IPS DF 6.9 (cell line): ENCODE results near the gene DCLK1.

Source experiments
- DNase-seq: peaks from one replicate; pipeline ENCODE4 v3.0.0-alpha.2; 2013; ENCODE audit warnings: low read depth, low spot score
- H3K27ac ChIP-seq: one replicate; pipeline ENCODE4 v1.5.1; 2013; ENCODE audit warnings: low read length, control low read depth
- H3K27me3 ChIP-seq: 2 replicates; pipeline ENCODE4 v1.6.1; 2013; ENCODE audit warnings: mild to moderate bottlenecking, low read length; ENCODE audit not compliant: control insufficient read depth, insufficient read depth
- H3K36me3 ChIP-seq: 2 replicates; pipeline ENCODE4 v1.6.1; 2013; ENCODE audit warnings: low read length; ENCODE audit not compliant: control insufficient read depth, insufficient read depth
- H3K4me1 ChIP-seq: 2 replicates; pipeline ENCODE4 v1.6.1; 2013; ENCODE audit warnings: low read length; ENCODE audit not compliant: control insufficient read depth, insufficient read depth
- H3K4me3 ChIP-seq: 2 replicates; pipeline ENCODE4 v1.5.1; 2013; ENCODE audit warnings: mild to moderate bottlenecking, low read length
- H3K9me3 ChIP-seq: 2 replicates; pipeline ENCODE4 v1.6.1; 2013; ENCODE audit warnings: low read length, inconsistent platforms; ENCODE audit not compliant: control insufficient read depth, insufficient read depth
- WGBS: extraction: QIAGEN DNeasy Blood & Tissue Kit; methylation state at CpG from one replicate; pipeline ENCODE4 v1.1.7; 2013; ENCODE audit warnings: mixed read lengths, missing lambda C conversion rate; ENCODE audit not compliant: insufficient read length, insufficient coverage; 5-methylcytosine and 5-hydroxymethylcytosine counted together

The DCLK1 gene

DNA sequence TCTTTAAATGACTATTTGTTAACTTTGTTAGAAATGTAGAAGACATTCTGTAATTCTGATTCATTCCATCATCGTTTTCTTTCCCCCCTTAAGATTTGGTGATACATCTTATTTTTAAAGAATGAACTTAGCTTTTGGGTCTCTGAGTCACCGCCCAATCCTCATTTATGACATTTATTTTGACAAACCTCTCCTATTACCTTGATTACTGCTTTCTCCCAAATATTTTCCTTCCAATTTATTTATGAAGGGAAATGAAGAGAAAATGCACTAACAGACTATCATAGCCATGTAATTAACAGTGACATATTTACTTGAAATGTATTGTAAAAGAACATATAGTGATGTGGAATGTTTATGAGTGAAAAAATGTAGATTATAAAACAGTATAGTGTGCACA is 241.6 kb downstream of the DCLK1 start:
- 0 out of 2 replicates have a peak, but pooled peaks cover under 1% of the 10 kb centered on the region for H3K4me1 ChIP-seq
- no peaks in the 10 kb centered on the region for H3K27me3 ChIP-seq
- H3K27ac ChIP-seq, result no peak overlapping the region
- H3K4me3 ChIP-seq, result no peak overlapping the region
- no peaks in the 10 kb centered on the region for H3K36me3 ChIP-seq
- DNase-seq, result no peak
- no peaks in the 10 kb centered on the region for H3K9me3 ChIP-seq
- WGBS, result no CpG with 5 or more reads among the region's 2 CpGs

DNA sequence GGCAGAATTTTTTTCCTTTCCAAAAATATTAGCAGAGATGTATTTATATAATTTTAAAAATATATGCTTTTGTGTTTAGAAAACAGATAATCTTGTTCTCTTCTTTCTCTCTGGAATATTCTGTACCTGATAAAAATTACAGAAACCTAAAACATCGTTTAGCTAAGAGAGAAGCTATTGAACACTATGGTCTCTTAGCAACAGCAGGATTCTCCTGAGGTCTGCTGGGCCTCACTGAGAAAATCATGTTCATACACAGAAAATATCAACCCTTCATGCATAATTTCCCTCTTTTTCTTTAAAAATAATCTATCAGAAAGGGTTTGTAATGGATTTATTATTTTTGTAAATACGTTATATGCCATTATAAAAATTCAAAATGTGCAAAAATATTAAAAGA is 242.2 kb downstream of the DCLK1 start:
- H3K36me3 ChIP-seq, result no peaks in the 10 kb centered on the region
- no peak for DNase-seq
- no peaks in the 10 kb centered on the region for H3K9me3 ChIP-seq
- no peak overlapping the region for H3K27ac ChIP-seq
- 0 out of 2 replicates have a peak, but pooled peaks cover 1% of the 10 kb centered on the region for H3K4me1 ChIP-seq
- no peaks in the 10 kb centered on the region for H3K27me3 ChIP-seq
- no CpG with 5 or more reads among the region's 2 CpGs for WGBS
- no peak overlapping the region for H3K4me3 ChIP-seq

DNA sequence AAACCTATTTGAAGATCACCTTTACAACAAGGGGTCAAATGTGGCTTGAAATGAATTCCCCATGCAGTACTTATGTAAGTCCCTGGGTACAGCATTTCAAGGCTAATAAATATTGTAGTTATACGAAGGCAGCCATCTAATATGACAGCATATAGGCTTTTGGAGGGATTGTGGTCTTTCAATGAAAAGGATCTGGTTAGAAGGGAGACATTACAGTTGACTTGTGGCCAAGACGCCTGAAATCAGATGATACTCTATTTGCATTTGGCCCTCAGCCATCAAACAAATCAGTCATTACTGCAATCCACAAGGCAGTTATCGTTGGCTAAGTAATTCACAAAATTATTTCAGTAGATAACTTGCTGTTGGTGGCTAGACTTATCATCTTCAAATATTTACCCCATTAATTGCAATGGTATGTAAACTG is 242.7 kb downstream of the DCLK1 start:
- no CpG with 5 or more reads among the region's 3 CpGs for WGBS
- no peak overlapping the region for H3K4me3 ChIP-seq
- no peaks in the 10 kb centered on the region for H3K27me3 ChIP-seq
- H3K36me3 ChIP-seq, result no peaks in the 10 kb centered on the region
- no peaks in the 10 kb centered on the region for H3K9me3 ChIP-seq
- H3K27ac ChIP-seq, result no peak overlapping the region
- 0 out of 2 replicates have a peak, but pooled peaks cover 1% of the 10 kb centered on the region for H3K4me1 ChIP-seq
- no peak for DNase-seq

DNA sequence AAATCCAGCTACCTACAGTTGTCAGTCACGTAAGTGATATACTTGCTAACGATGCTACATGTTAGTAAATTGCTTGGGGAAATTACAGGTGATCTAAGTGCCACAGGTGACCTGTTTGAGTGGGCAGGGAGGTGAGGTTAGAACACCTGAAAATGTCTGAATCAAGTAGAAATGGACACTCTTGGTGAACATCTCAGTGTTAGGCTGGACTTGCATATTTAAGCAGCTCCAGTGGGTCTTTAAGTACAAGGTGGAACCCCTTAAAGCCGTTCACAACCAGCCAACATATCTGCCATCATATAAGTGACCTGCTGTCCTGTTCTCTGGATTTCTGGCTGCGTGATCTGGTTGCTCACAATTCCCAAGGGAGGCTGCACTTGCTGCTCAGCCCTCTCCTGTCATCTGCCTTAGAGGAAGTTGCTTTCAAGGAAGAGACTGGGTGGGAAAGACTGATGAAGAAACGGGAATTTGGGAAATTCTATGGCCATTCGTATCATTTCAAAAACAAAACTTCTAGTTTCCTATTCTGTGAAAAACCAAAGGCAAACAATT is 244.0 kb downstream of the DCLK1 start:
- Histone ChIP-seq H3K4me1 (0 out of 2 replicates have a peak, but pooled peaks cover 1% of the 10 kb centered on the region), H3K27me3 (no peaks in the 10 kb centered on the region), H3K27ac (no peak overlapping the region), H3K9me3 (no peaks in the 10 kb centered on the region), H3K36me3 (no peaks in the 10 kb centered on the region), H3K4me3 (no peak overlapping the region)
- no CpG with 5 or more reads among the region's 6 CpGs for WGBS
- no peak for DNase-seq

DNA sequence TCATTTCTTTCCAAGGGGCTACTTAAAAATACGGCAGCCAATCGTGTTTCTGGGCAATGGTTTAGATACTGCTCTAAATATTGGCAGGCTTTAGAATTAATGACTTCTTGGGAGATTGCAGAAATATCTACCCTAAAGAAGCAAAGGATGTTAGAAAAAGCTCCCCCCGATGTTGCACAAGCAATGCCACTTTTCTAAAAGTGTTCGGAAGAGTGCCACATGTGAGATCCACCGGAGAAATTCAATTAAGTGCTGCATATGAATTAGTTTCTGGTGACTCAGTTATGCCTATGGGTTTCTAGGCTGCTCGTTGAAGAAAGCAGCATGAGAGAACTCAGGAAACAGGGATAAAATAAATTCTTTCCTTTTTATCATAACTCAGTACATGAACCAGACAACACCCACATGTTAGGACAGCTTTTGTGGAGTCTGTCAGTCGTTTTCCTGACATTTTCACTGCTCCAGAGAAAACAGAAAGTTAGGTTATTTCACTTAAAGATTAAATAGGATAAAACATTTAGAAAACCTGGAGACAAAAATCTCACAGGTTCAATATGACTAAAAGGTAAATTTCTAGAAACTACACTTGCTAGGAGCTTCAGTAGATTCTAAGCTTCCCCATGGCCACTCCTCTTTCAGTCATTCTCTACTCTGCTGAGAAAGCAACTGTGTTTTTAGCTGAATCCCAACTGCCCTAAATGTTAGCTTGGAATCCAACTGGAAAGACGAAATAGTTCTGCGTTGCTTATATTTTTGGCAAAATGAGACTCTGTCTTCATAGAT is 244.7 kb downstream of the DCLK1 start:
- WGBS, result no CpG with 5 or more reads among the region's 9 CpGs
- no peaks in the 10 kb centered on the region for H3K9me3 ChIP-seq
- H3K4me3 ChIP-seq, result no peak overlapping the region
- H3K27me3 ChIP-seq, result no peaks in the 10 kb centered on the region
- no peak for DNase-seq
- H3K36me3 ChIP-seq, result no peaks in the 10 kb centered on the region
- 0 out of 2 replicates have a peak, but pooled peaks cover 1% of the 10 kb centered on the region for H3K4me1 ChIP-seq
- no peak overlapping the region for H3K27ac ChIP-seq

DNA sequence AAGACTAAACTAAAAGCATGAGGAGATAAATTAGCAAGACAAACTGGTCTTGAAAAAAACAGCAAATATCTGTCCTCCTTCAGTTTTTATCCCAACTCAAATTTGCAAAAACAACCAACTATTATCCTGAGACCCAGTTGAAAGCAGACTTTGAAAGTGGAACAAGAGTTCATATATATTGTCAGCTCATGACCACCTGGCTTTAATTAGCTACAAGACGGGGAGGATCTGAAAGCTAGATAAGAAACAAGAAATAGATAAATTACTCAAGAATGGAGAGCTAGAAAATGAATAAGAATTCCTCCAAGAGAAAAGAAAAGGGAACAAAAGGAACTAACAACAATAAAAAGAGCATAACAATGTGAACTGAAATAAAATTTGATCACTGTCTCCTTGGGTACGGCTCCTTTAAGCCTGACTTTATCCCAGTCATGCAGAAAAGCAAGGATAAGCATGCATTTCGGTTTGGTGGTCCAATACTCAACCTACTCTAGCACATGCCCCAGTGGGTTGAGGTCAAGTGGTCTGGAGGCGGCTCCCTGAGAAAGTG is 246.9 kb downstream of the DCLK1 start:
- WGBS, result no CpG with 5 or more reads among the region's 4 CpGs
- H3K27me3 ChIP-seq, result no peaks in the 10 kb centered on the region
- no peak overlapping the region for H3K27ac ChIP-seq
- DNase-seq, result no peak
- H3K9me3 ChIP-seq, result no peaks in the 10 kb centered on the region
- no peaks in the 10 kb centered on the region for H3K36me3 ChIP-seq
- H3K4me1 ChIP-seq, result 0 out of 2 replicates have a peak, but pooled peaks cover 1% of the 10 kb centered on the region
- no peak overlapping the region for H3K4me3 ChIP-seq

DNA sequence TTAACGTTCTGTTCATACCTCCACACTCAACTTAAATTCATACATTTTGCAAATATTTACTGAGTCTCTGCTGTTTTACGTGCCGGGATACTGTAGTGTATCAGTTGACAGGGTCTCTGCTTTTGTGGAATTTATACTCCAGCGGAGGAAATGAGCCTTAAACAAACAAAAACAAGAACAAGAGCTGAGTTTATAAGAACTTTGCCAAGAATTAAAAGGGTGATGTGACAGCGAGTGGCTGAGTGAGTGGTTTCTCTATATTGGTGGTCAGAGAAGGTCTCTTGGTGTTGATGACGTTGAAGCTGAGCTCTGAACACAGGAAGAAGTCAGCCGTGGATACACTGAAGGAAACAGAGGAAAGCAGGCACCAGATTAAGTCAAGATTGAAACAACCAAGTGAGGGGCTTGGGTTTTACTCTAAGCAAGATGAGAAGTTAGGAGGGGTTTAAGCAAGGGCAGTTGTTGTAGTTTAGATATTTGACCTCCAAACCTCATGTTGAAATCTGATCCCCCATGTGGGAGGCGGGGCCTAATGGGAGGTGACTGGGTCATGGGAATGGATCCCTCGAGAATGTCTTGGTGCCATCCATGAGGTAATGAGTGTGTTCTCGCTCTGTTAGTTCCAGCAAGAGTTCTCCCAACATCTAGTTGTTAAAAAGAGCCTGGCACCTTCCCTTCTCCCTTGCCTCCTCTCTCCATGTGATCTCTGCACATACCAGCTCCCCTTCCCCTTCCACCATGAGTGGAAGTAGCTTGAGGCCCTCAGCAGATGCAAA is 248.3 kb downstream of the DCLK1 start:
- Histone ChIP-seq H3K9me3 (no peaks in the 10 kb centered on the region), H3K27me3 (no peaks in the 10 kb centered on the region), H3K4me3 (no peak overlapping the region), H3K27ac (no peak overlapping the region), H3K4me1 (0 out of 2 replicates have a peak, but pooled peaks cover 1% of the 10 kb centered on the region), H3K36me3 (no peaks in the 10 kb centered on the region)
- WGBS, result no CpG with 5 or more reads among the region's 10 CpGs
- DNase-seq, result no peak

DNA sequence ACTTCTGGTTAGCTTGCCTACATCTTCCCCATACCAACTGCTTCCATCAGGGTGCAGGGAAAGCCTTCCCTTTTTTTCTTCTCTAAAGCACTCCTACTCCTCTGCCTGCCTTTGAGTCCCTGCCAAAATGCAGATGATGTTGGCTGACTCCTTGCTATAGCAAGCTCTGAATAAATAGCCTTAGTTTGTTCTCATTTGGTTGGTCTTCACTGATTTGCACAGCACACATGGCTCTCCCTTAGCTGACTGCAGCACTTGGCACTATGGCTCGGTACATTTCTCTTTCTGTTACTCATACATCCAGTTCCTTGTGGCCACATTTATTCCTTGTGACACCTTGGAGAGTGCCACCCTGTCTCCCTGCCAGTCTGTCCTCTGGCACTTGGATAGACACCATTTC is 249.8 kb downstream of the DCLK1 start:
- WGBS, result no CpG with 5 or more reads among the region's 1 CpG
- Histone ChIP-seq H3K4me3 (no peak overlapping the region), H3K9me3 (no peaks in the 10 kb centered on the region), H3K4me1 (0 out of 2 replicates have a peak, but pooled peaks cover 1% of the 10 kb centered on the region), H3K27me3 (no peaks in the 10 kb centered on the region), H3K27ac (no peak overlapping the region), H3K36me3 (no peaks in the 10 kb centered on the region)
- DNase-seq, result no peak

DNA sequence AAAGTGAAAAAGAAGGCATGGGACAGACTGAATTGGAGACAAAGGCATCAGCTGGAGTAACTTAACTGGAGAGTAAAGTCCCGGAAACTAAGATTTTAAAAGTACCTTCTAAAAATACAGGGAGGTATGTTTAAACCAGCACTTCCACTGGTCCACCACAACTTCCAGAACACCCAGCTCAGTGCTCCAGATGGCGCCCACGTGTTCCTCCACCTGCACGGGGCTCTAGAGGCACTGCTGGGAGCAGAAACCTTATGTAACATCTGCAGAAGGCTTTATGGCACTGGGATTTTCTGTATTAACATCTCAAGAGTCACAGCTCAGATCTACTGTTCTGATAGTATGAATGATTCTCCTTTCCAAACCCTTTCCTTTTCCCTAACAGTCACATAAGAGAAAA is 252.1 kb downstream of the DCLK1 start:
- Histone ChIP-seq H3K27ac (no peak overlapping the region), H3K36me3 (no peaks in the 10 kb centered on the region), H3K4me3 (no peak overlapping the region), H3K9me3 (no peaks in the 10 kb centered on the region), H3K27me3 (no peaks in the 10 kb centered on the region), H3K4me1 (no peaks in the 10 kb centered on the region)
- WGBS, result no CpG with 5 or more reads among the region's 4 CpGs
- no peak for DNase-seq

DNA sequence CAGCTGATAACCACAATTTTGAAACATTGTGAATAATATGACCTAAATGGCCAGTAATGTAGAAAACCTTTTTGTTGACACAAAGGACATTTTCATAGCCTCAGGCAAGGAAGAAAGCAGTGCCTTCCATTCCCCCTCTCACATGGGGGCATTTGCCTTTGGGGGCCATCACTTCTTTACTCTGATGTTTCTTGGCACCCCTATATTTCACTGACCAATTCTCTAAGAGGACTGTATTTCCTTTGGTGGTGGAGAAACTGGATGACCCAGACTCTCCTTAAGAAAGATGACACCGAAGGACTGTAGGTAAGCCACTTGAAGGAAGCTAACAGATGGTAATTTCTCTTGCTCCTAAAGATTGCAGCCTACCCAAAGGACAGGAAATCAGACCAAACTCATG is 254.6 kb downstream of the DCLK1 start:
- Histone ChIP-seq H3K4me1 (no peaks in the 10 kb centered on the region), H3K4me3 (no peak overlapping the region), H3K27me3 (no peaks in the 10 kb centered on the region), H3K9me3 (no peaks in the 10 kb centered on the region), H3K27ac (no peak overlapping the region), H3K36me3 (no peaks in the 10 kb centered on the region)
- DNase-seq, result no peak
- WGBS, result no CpG with 5 or more reads among the region's 1 CpG
